WTC11 (cell line): Measurements from ENCODE around the gene DUOX1.

Experiments
- CREB1 ChIP-seq: sonication (generic); formaldehyde crosslinking; IDR thresholded peaks from 2 replicates; pipeline ENCODE4 v1.8.0; 2023; ENCODE audit warnings: mild to moderate bottlenecking, missing genetic modification reagents
- CREM ChIP-seq: sonication (generic); formaldehyde crosslinking; IDR thresholded peaks from 2 replicates; pipeline ENCODE4 v1.8.1; 2022; ENCODE audit warnings: mild to moderate bottlenecking, missing genetic modification reagents, moderate library complexity
- ELF4 ChIP-seq: sonication (generic); formaldehyde crosslinking; IDR thresholded peaks from 2 replicates; pipeline ENCODE4 v1.8.1; 2022; ENCODE audit warnings: low read depth, mild to moderate bottlenecking, moderate library complexity, missing genetic modification reagents
- FOXK1 ChIP-seq: sonication (generic); formaldehyde crosslinking; IDR thresholded peaks from 2 replicates; pipeline ENCODE4 v1.8.0; 2022; ENCODE audit warnings: mild to moderate bottlenecking, moderate library complexity, missing genetic modification reagents
- FOXP1 ChIP-seq: sonication (generic); formaldehyde crosslinking; IDR thresholded peaks from 2 replicates; pipeline ENCODE4 v1.8.0; 2022; ENCODE audit warnings: missing genetic modification reagents, mild to moderate bottlenecking, moderate library complexity, borderline replicate concordance
- MXD4 ChIP-seq: fragments of 250-450 bp; sonication (Bioruptor Pico); IDR thresholded peaks from 2 replicates; pipeline ENCODE4 v1.8.0; 2021; ENCODE audit warnings: mild to moderate bottlenecking, moderate library complexity, borderline replicate concordance
- ZBTB21 ChIP-seq: sonication (generic); formaldehyde crosslinking; IDR thresholded peaks from 2 replicates; pipeline ENCODE4 v1.8.1; 2023; ENCODE audit warnings: mild to moderate bottlenecking, missing genetic modification reagents, borderline replicate concordance
- ZNF138 ChIP-seq: sonication (generic); formaldehyde crosslinking; conservative IDR thresholded peaks from 2 replicates; pipeline ENCODE4 v1.8.1; 2022; ENCODE audit warnings: mild to moderate bottlenecking, moderate library complexity, missing genetic modification reagents
- ZNF317 ChIP-seq: sonication (generic); formaldehyde crosslinking; IDR thresholded peaks from 2 replicates; pipeline ENCODE4 v1.8.1; 2023; ENCODE audit warnings: low read depth, mild to moderate bottlenecking, moderate library complexity, missing genetic modification reagents, borderline replicate concordance
- TF ChIP-seq, protein P1 (sequence below): fragments of 200-600 bp; IDR thresholded peaks from 2 replicates; pipeline ENCODE4 v1.8.0; 2022; ENCODE audit warnings: antibody characterized with exemption
- TF ChIP-seq, protein P2 (sequence below): sonication (generic); formaldehyde crosslinking; IDR thresholded peaks from 2 replicates; pipeline ENCODE4 v1.8.0; 2022; ENCODE audit warnings: mild to moderate bottlenecking, missing genetic modification reagents
- TF ChIP-seq, protein P3 (sequence below): sonication (generic); formaldehyde crosslinking; IDR thresholded peaks from 2 replicates; pipeline ENCODE4 v1.8.1; 2022; ENCODE audit warnings: low read depth, missing genetic modification reagents, borderline replicate concordance

DNA sequence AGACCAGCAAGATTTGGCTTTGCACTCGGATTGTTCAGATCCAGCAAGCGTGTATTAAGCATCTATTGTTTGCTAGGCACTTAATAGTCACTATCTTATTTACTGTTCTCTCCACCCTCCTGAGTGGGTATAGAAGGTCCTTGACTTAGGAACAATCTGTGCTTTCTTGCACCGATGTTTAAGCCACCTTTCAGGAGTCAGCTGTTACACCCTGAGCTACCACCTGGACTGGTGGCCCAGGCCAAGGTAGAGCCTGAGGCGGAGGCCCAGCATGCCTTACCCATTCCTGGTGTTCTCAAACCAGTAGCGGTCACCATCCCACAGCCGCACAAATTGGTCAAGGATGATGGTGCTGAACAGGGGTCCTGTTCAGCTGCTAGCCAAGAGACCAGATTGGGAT lies 10.0 kb downstream of the DUOX1 start:
- TF ChIP-seq CREB1 (CRISPR knock-in tag): no peak
- TF ChIP-seq, protein P1, sequence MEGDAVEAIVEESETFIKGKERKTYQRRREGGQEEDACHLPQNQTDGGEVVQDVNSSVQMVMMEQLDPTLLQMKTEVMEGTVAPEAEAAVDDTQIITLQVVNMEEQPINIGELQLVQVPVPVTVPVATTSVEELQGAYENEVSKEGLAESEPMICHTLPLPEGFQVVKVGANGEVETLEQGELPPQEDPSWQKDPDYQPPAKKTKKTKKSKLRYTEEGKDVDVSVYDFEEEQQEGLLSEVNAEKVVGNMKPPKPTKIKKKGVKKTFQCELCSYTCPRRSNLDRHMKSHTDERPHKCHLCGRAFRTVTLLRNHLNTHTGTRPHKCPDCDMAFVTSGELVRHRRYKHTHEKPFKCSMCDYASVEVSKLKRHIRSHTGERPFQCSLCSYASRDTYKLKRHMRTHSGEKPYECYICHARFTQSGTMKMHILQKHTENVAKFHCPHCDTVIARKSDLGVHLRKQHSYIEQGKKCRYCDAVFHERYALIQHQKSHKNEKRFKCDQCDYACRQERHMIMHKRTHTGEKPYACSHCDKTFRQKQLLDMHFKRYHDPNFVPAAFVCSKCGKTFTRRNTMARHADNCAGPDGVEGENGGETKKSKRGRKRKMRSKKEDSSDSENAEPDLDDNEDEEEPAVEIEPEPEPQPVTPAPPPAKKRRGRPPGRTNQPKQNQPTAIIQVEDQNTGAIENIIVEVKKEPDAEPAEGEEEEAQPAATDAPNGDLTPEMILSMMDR: no peak
- TF ChIP-seq ZBTB21 (CRISPR knock-in tag): no peak
- TF ChIP-seq, protein P2, sequence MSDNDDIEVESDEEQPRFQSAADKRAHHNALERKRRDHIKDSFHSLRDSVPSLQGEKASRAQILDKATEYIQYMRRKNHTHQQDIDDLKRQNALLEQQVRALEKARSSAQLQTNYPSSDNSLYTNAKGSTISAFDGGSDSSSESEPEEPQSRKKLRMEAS: no peak
- TF ChIP-seq, protein P3, sequence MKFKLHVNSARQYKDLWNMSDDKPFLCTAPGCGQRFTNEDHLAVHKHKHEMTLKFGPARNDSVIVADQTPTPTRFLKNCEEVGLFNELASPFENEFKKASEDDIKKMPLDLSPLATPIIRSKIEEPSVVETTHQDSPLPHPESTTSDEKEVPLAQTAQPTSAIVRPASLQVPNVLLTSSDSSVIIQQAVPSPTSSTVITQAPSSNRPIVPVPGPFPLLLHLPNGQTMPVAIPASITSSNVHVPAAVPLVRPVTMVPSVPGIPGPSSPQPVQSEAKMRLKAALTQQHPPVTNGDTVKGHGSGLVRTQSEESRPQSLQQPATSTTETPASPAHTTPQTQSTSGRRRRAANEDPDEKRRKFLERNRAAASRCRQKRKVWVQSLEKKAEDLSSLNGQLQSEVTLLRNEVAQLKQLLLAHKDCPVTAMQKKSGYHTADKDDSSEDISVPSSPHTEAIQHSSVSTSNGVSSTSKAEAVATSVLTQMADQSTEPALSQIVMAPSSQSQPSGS: no peak
- TF ChIP-seq ZNF138: no peak
- TF ChIP-seq FOXP1 (CRISPR knock-in tag): no peak
- TF ChIP-seq FOXK1: no peak
- TF ChIP-seq ZNF317: no peak
- TF ChIP-seq ELF4 (CRISPR knock-in tag): no peak
- TF ChIP-seq MXD4: no peak
- TF ChIP-seq CREM (CRISPR knock-in tag): no peak
